ENCODE results near the gene PLXND1. TPM values are rescaled to one million over a fixed set of nuclear protein-coding genes. Genes with fewer than 3 reads are reported as not detected.

PLXND1 gene
- polyA plus RNA-seq, 1 donor from 2014 or later = 0.05 TPM

GRCh38 chr3:129626744-129627349 lies 20.4 kb upstream of the PLXND1 start:
- Histone ChIP-seq H3K9ac (ENCODE audit: low read length) (no peak overlapping the region), H3K79me2 (replicated peaks; ENCODE audit: insufficient read depth, low read length) (no peaks in the 10 kb centered on the region), H3K36me3 (ENCODE audit: insufficient read depth, low read length) (no peaks in the 10 kb centered on the region), H3K9me3 (ENCODE audit: low read length) (no peaks in the 10 kb centered on the region), H3K4me3 (ENCODE audit: low read length) (no peak overlapping the region), H3K27ac (ENCODE audit: low read length) (no peak overlapping the region), H4K20me1 (ENCODE audit: insufficient read depth) (no peaks in the 10 kb centered on the region), H3F3A (ENCODE audit: insufficient read depth, low read length, poor library complexity, severe bottlenecking) (no peaks in the 10 kb centered on the region), H3K9me2 (ENCODE audit: insufficient read depth, low read length) (no peaks in the 10 kb centered on the region), H2AFZ (ENCODE audit: low read depth, low read length) (no peak overlapping the region), H3K4me2 (ENCODE audit: low read length) (no peak overlapping the region), H3K27me3 (ENCODE audit: insufficient read depth, low read depth, low read length) (peaks cover 14% of the 10 kb centered on the region)
- TF ChIP-seq, protein P1, sequence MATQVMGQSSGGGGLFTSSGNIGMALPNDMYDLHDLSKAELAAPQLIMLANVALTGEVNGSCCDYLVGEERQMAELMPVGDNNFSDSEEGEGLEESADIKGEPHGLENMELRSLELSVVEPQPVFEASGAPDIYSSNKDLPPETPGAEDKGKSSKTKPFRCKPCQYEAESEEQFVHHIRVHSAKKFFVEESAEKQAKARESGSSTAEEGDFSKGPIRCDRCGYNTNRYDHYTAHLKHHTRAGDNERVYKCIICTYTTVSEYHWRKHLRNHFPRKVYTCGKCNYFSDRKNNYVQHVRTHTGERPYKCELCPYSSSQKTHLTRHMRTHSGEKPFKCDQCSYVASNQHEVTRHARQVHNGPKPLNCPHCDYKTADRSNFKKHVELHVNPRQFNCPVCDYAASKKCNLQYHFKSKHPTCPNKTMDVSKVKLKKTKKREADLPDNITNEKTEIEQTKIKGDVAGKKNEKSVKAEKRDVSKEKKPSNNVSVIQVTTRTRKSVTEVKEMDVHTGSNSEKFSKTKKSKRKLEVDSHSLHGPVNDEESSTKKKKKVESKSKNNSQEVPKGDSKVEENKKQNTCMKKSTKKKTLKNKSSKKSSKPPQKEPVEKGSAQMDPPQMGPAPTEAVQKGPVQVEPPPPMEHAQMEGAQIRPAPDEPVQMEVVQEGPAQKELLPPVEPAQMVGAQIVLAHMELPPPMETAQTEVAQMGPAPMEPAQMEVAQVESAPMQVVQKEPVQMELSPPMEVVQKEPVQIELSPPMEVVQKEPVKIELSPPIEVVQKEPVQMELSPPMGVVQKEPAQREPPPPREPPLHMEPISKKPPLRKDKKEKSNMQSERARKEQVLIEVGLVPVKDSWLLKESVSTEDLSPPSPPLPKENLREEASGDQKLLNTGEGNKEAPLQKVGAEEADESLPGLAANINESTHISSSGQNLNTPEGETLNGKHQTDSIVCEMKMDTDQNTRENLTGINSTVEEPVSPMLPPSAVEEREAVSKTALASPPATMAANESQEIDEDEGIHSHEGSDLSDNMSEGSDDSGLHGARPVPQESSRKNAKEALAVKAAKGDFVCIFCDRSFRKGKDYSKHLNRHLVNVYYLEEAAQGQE (IDR thresholded peaks at IDR 0.05; ENCODE audit: borderline replicate concordance) = no peak

- H3K9ac ChIP-seq (ENCODE audit: low read length) = no peak overlapping the region
- H3K79me2 ChIP-seq (replicated peaks; ENCODE audit: insufficient read depth, low read length) = no peaks in the 10 kb centered on the region
- no peak overlapping the region for H2AFZ ChIP-seq (ENCODE audit: low read depth, low read length)
- H3K9me2 ChIP-seq (ENCODE audit: insufficient read depth, low read length) = no peaks in the 10 kb centered on the region
- no peak overlapping the region for H3K4me3 ChIP-seq (ENCODE audit: low read length)
- H3F3A ChIP-seq (ENCODE audit: insufficient read depth, low read length, poor library complexity, severe bottlenecking) = no peaks in the 10 kb centered on the region
- no peak overlapping the region for H3K27ac ChIP-seq (ENCODE audit: low read length)
- H3K9me3 ChIP-seq (ENCODE audit: low read length) = no peaks in the 10 kb centered on the region
- no peaks in the 10 kb centered on the region for H4K20me1 ChIP-seq (ENCODE audit: insufficient read depth)
- H3K27me3 ChIP-seq (ENCODE audit: insufficient read depth, low read depth, low read length) = peaks cover 14% of the 10 kb centered on the region
- TF ChIP-seq POLR2AphosphoS5 (IDR thresholded peaks at IDR 0.05) = no peak
- TF ChIP-seq TAF1 (IDR thresholded peaks at IDR 0.05; ENCODE audit: low read depth) = no peak
- TF ChIP-seq, protein P1 (IDR thresholded peaks at IDR 0.05; ENCODE audit: borderline replicate concordance) = no peak
- no peak for TF ChIP-seq SMC3 (conservative IDR thresholded peaks at IDR 0.05; ENCODE audit: poor library complexity)
- no peak for TF ChIP-seq EZH2 (IDR thresholded peaks at IDR 0.05; ENCODE audit: borderline replicate concordance, insufficient read depth, low read length, poor library complexity, severe bottlenecking)
- TF ChIP-seq EP300 (conservative IDR thresholded peaks at IDR 0.05; ENCODE audit: poor library complexity, severe bottlenecking) = no peak
- TF ChIP-seq RAD21 (conservative IDR thresholded peaks at IDR 0.05) = no peak
- no peaks in the 10 kb centered on the region for H3K36me3 ChIP-seq (ENCODE audit: insufficient read depth, low read length)
- H3K4me2 ChIP-seq (ENCODE audit: low read length) = no peak overlapping the region
Observed at GRCh38 chr3:129625072-129625874, 18.8 kb upstream of the PLXND1 start.
